Activated naive CD8-positive, alpha-beta T cell treated with anti-CD3 and anti-CD28 coated beads, Interleukin-2, amount 10 ng/mL, durations not matched to agents 7 days and 5 days (primary cell): ENCODE measurements around the gene MED8. TPM values are rescaled to one million over a fixed set of nuclear protein-coding genes. Genes with fewer than 3 reads are reported as not detected.
"Not testable (repeated sequence)": the region's sequence is repeated elsewhere in the genome, so short reads cannot be mapped to it uniquely, and the experiment has no call there.

ENCODE experiments used
- ATAC-seq: fragments of 150-1000 bp; cut with Tn5 transposase; one replicate; pipeline ENCODE4 v1.10.0; 2021; ENCODE audit warnings: low read depth, moderate library complexity
- POLR2A ChIA-PET: fragments of 350-600 bp; sonication (Branson Sonifier 250); formaldehyde crosslinking; loops from one replicate; lab custom pipeline; 2021; ENCODE audit warnings: antibody characterized with exemption; lab: Charles Lee
- DNase-seq: peaks from one replicate; pipeline ENCODE4 v3.0.0; 2021
- H3K27ac Mint-ChIP-seq: one replicate; pipeline ENCODE4 v1.8.0; 2022; ENCODE audit warnings: mild to moderate bottlenecking, mixed read lengths
- H3K27me3 Mint-ChIP-seq: one replicate; pipeline ENCODE4 v1.8.0; 2022; ENCODE audit warnings: mild to moderate bottlenecking, moderate library complexity, mixed read lengths
- H3K36me3 Mint-ChIP-seq: one replicate; pipeline ENCODE4 v1.8.0; 2021; ENCODE audit warnings: mild to moderate bottlenecking, mixed read lengths
- H3K4me1 Mint-ChIP-seq: one replicate; pipeline ENCODE4 v1.8.0; 2021; ENCODE audit warnings: mixed read lengths
- H3K4me3 Mint-ChIP-seq: one replicate; pipeline ENCODE4 v1.8.0; 2022; ENCODE audit warnings: mild to moderate bottlenecking, moderate library complexity, mixed read lengths
- H3K9me3 Mint-ChIP-seq: one replicate; pipeline ENCODE4 v1.8.0; 2021; ENCODE audit warnings: mixed read lengths
- total RNA-seq, 2 experiments: library from RNA; stranded (reverse); gene quantifications; one replicate each; pipeline ENCODE4 v1.2.3, GENCODE V29; 2021

The MED8 gene
- total RNA-seq, 2 experiments from 2014 or later: 34.3 to 35.3 TPM

- Mint-ChIP-seq H3K27me3 (no peaks in the 10 kb centered on the region), H3K9me3 (no peaks in the 10 kb centered on the region), H3K27ac (no peak overlapping the region), H3K4me3 (no peak overlapping the region), H3K4me1 (no peaks in the 10 kb centered on the region), H3K36me3 (peaks cover 6% of the 10 kb centered on the region)
- POLR2A ChIA-PET: interaction anchor here (0.6 to 1.2 kb wide), 8 partner anchors 9 to 648 kb away, joined by 3 to 6 read pairs (median 3); partner anchors contain the start of genes C1orf50, KDM4A and P3H1
- ATAC-seq (peak; percentile 88), DNase-seq (peak; percentile 47)
Measured at GRCh38 chr1:43414634-43415223, 25.1 kb upstream of the MED8 start.

GRCh38 chr1:43413426-43413825 lies 23.8 kb upstream of the MED8 start:
- H3K27ac Mint-ChIP-seq, H3K9me3 Mint-ChIP-seq, POLR2A ChIA-PET, H3K27me3 Mint-ChIP-seq, DNase-seq, H3K4me3 Mint-ChIP-seq, ATAC-seq, H3K4me1 Mint-ChIP-seq: not testable (repeated sequence)
- H3K36me3 Mint-ChIP-seq: peaks cover 14% of the 10 kb centered on the region

GRCh38 chr1:43410571-43410970 lies 21.0 kb upstream of the MED8 start:
- Mint-ChIP-seq H3K27me3 (no peaks in the 10 kb centered on the region), H3K4me1 (no peaks in the 10 kb centered on the region), H3K27ac (no peak overlapping the region), H3K9me3 (no peaks in the 10 kb centered on the region), H3K4me3 (no peak overlapping the region), H3K36me3 (peaks cover 23% of the 10 kb centered on the region)
- DNase-seq: no peak
- POLR2A ChIA-PET: no interaction called here
- ATAC-seq: no peak

GRCh38 chr1:43405876-43406234 lies 16.3 kb upstream of the MED8 start:
- Mint-ChIP-seq H3K27me3 (no peaks in the 10 kb centered on the region), H3K36me3 (peaks cover 33% of the 10 kb centered on the region), H3K4me3 (no peak overlapping the region), H3K9me3 (no peaks in the 10 kb centered on the region), H3K4me1 (peaks cover 2% of the 10 kb centered on the region), H3K27ac (no peak overlapping the region)
- DNase-seq (no peak), ATAC-seq (no peak)
- POLR2A ChIA-PET: interaction anchor here (1.1 kb wide), 1 partner anchor 16 kb away, joined by 3 read pairs; the partner anchor contains the start of genes MED8 and SZT2

GRCh38 chr1:43405219-43405875 lies 15.7 kb upstream of the MED8 start:
- Mint-ChIP-seq H3K9me3 (no peaks in the 10 kb centered on the region), H3K4me1 (peaks cover 2% of the 10 kb centered on the region), H3K27me3 (no peaks in the 10 kb centered on the region), H3K36me3 (peaks cover 33% of the 10 kb centered on the region), H3K4me3 (no peak overlapping the region), H3K27ac (no peak overlapping the region)
- POLR2A ChIA-PET: no interaction called here
- ATAC-seq (no peak), DNase-seq (no peak)

- DNase-seq (no peak), ATAC-seq (no peak)
- H3K27me3 Mint-ChIP-seq: no peaks in the 10 kb centered on the region
- H3K9me3 Mint-ChIP-seq: no peaks in the 10 kb centered on the region
- H3K4me3 Mint-ChIP-seq: no peak overlapping the region
- POLR2A ChIA-PET: no interaction called here
- H3K4me1 Mint-ChIP-seq: peaks cover 2% of the 10 kb centered on the region
- H3K36me3 Mint-ChIP-seq: peaks cover 28% of the 10 kb centered on the region
- H3K27ac Mint-ChIP-seq: no peak overlapping the region
Measured at GRCh38 chr1:43404353-43404752, 14.8 kb upstream of the MED8 start.

- H3K27ac Mint-ChIP-seq: no peak overlapping the region
- no peak overlapping the region for H3K4me3 Mint-ChIP-seq
- peaks cover 24% of the 10 kb centered on the region for H3K36me3 Mint-ChIP-seq
- POLR2A ChIA-PET: interaction anchor here (1.2 kb wide), 1 partner anchor 13 kb away, joined by 3 read pairs; no protein-coding TSS in a partner anchor
- no peaks in the 10 kb centered on the region for H3K9me3 Mint-ChIP-seq
- peaks cover 5% of the 10 kb centered on the region for H3K4me1 Mint-ChIP-seq
- no peak for DNase-seq
- no peaks in the 10 kb centered on the region for H3K27me3 Mint-ChIP-seq
- ATAC-seq: no peak
Measured at GRCh38 chr1:43402089-43402865, 12.7 kb upstream of the MED8 start.

GRCh38 chr1:43400441-43400840 lies 10.8 kb upstream of the MED8 start:
- H3K27ac Mint-ChIP-seq: not testable (repeated sequence)

GRCh38 chr1:43398227-43398626 lies 8.6 kb upstream of the MED8 start:
- no peak for DNase-seq
- no peaks in the 10 kb centered on the region for H3K27me3 Mint-ChIP-seq
- H3K36me3 Mint-ChIP-seq: peaks cover 8% of the 10 kb centered on the region
- POLR2A ChIA-PET: no interaction called here
- H3K9me3 Mint-ChIP-seq: no peaks in the 10 kb centered on the region
- no peak overlapping the region for H3K4me3 Mint-ChIP-seq
- peaks cover 5% of the 10 kb centered on the region for H3K4me1 Mint-ChIP-seq
- no peak overlapping the region for H3K27ac Mint-ChIP-seq
- ATAC-seq: no peak

More at GRCh38 chr1:43400441-43400840, 10.8 kb upstream of the MED8 start:
- ATAC-seq, DNase-seq, H3K4me3 Mint-ChIP-seq, H3K9me3 Mint-ChIP-seq, H3K4me1 Mint-ChIP-seq, H3K27me3 Mint-ChIP-seq, POLR2A ChIA-PET: not testable (repeated sequence)
- H3K36me3 Mint-ChIP-seq: peaks cover 18% of the 10 kb centered on the region

- Mint-ChIP-seq H3K4me3 (no peak overlapping the region), H3K4me1 (peaks cover 7% of the 10 kb centered on the region), H3K9me3 (no peaks in the 10 kb centered on the region), H3K27ac (no peak overlapping the region), H3K27me3 (no peaks in the 10 kb centered on the region), H3K36me3 (peaks cover 6% of the 10 kb centered on the region)
- ATAC-seq: no peak
- POLR2A ChIA-PET: no interaction called here
- no peak for DNase-seq
Measured at GRCh38 chr1:43396059-43396458, 6.5 kb upstream of the MED8 start.

GRCh38 chr1:43395523-43395922 lies 5.9 kb upstream of the MED8 start:
- no peak overlapping the region for H3K27ac Mint-ChIP-seq
- no peak overlapping the region for H3K4me3 Mint-ChIP-seq
- POLR2A ChIA-PET: no interaction called here
- H3K27me3 Mint-ChIP-seq: no peaks in the 10 kb centered on the region
- H3K36me3 Mint-ChIP-seq: peaks cover 6% of the 10 kb centered on the region
- peaks cover 9% of the 10 kb centered on the region for H3K4me1 Mint-ChIP-seq
- DNase-seq: no peak
- no peak for ATAC-seq
- H3K9me3 Mint-ChIP-seq: no peaks in the 10 kb centered on the region

GRCh38 chr1:43392702-43393101 lies 3.1 kb upstream of the MED8 start:
- DNase-seq (no peak), ATAC-seq (no peak)
- Mint-ChIP-seq H3K27me3 (no peaks in the 10 kb centered on the region), H3K27ac (no peak overlapping the region), H3K36me3 (peaks cover 8% of the 10 kb centered on the region), H3K4me3 (no peak overlapping the region), H3K4me1 (peaks cover 21% of the 10 kb centered on the region), H3K9me3 (no peaks in the 10 kb centered on the region)
- POLR2A ChIA-PET: no interaction called here

- Mint-ChIP-seq H3K36me3 (peaks cover 7% of the 10 kb centered on the region), H3K27ac (peak overlapping the region; percentile 91), H3K4me1 (peaks cover 23% of the 10 kb centered on the region), H3K4me3 (peak overlapping the region; percentile 95), H3K9me3 (no peaks in the 10 kb centered on the region), H3K27me3 (no peaks in the 10 kb centered on the region)
- POLR2A ChIA-PET: interaction anchor here (0.6 to 3.6 kb wide), 3 partner anchors 20 to 257 kb away, joined by 3 to 47 read pairs (median 5); partner anchors contain the start of genes CDC20 and ELOVL1
- no peak for ATAC-seq
- no peak for DNase-seq
Measured at GRCh38 chr1:43388613-43389012, 987 bp downstream of the MED8 start.
